Smooth muscle cell of the pulmonary artery (primary cell): ENCODE data around the gene LEPR. TPM values are rescaled to one million over a fixed set of nuclear protein-coding genes. Genes with fewer than 3 reads are reported as not detected.

Experiments used
- total RNA-seq: library from RNA; depleted of rRNA; stranded (reverse); fragments of >200 nt; gene quantifications from 2 replicates; pipeline ENCODE4 v1.2.3, GENCODE V29; 2014

Gene LEPR, protein sequence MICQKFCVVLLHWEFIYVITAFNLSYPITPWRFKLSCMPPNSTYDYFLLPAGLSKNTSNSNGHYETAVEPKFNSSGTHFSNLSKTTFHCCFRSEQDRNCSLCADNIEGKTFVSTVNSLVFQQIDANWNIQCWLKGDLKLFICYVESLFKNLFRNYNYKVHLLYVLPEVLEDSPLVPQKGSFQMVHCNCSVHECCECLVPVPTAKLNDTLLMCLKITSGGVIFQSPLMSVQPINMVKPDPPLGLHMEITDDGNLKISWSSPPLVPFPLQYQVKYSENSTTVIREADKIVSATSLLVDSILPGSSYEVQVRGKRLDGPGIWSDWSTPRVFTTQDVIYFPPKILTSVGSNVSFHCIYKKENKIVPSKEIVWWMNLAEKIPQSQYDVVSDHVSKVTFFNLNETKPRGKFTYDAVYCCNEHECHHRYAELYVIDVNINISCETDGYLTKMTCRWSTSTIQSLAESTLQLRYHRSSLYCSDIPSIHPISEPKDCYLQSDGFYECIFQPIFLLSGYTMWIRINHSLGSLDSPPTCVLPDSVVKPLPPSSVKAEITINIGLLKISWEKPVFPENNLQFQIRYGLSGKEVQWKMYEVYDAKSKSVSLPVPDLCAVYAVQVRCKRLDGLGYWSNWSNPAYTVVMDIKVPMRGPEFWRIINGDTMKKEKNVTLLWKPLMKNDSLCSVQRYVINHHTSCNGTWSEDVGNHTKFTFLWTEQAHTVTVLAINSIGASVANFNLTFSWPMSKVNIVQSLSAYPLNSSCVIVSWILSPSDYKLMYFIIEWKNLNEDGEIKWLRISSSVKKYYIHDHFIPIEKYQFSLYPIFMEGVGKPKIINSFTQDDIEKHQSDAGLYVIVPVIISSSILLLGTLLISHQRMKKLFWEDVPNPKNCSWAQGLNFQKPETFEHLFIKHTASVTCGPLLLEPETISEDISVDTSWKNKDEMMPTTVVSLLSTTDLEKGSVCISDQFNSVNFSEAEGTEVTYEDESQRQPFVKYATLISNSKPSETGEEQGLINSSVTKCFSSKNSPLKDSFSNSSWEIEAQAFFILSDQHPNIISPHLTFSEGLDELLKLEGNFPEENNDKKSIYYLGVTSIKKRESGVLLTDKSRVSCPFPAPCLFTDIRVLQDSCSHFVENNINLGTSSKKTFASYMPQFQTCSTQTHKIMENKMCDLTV
- 41.7 and 43.2 TPM in 2 replicates for total RNA-seq

GRCh38 chr1:65420590-65421350 is at the start of gene LEPR, which contains the start of gene LEPROT:
Gene LEPR (plus strand): TSS chr1:65420668. CDS start chr1:65565566, 144,898 bp downstream.
Gene LEPROT (plus strand): TSS chr1:65420668. CDS start chr1:65420725, 57 bp downstream.

Other genes starting within 250 kb of the LEPR start
- gene DNAJC6, start 111.1 kb upstream of the LEPR start, total RNA-seq, result 4.3 and 6.8 TPM in 2 replicates
- 51.7 and 71.8 TPM in 2 replicates for gene LEPROT, start within 50 bp of the LEPR start, total RNA-seq